22Rv1 (cell line): ENCODE data around the gene UCK1.

Source experiments
- CTCF ChIP-seq: fragments of 450-650 bp; IDR thresholded peaks from 2 replicates; pipeline ENCODE4 v1.5.1; 2017; ENCODE audit warnings: mild to moderate bottlenecking
- ZFX ChIP-seq: fragments of 450-650 bp; IDR thresholded peaks from 2 replicates; pipeline ENCODE4 v1.6.1; 2017; ENCODE audit warnings: antibody characterized with exemption, borderline replicate concordance

GRCh38 chr9:131523086-131523388 lies 8.0 kb downstream of the UCK1 start:
- TF ChIP-seq CTCF: no peak
- no peak for TF ChIP-seq ZFX
